MM.1S (cell line): ENCODE data around the gene SLA2.

Source experiments
- DNase-seq: peaks from one replicate; pipeline ENCODE4 v3.0.0-alpha.2; 2015
- H2AFZ ChIP-seq: fragments of 300-600 bp; sonication (generic); 2 replicates; pipeline ENCODE4 v1.6.0; 2016; ENCODE audit warnings: antibody characterized with exemption, low read length
- H3F3A ChIP-seq: fragments of 300-600 bp; sonication (generic); 2 replicates; pipeline ENCODE4 v1.6.1; 2016; ENCODE audit warnings: mild to moderate bottlenecking, antibody characterized with exemption, low read length, moderate library complexity, mixed read lengths; ENCODE audit not compliant: insufficient read depth
- H3K27ac ChIP-seq: fragments of 300-600 bp; sonication (generic); 2 replicates; pipeline ENCODE4 v1.5.1; 2016; ENCODE audit warnings: mild to moderate bottlenecking, low read length
- H3K27me3 ChIP-seq: fragments of 300-600 bp; sonication (generic); replicated peaks from 2 replicates; pipeline ENCODE4 v1.6.0; 2016; ENCODE audit warnings: low read length; ENCODE audit not compliant: insufficient read depth
- H3K36me3 ChIP-seq: fragments of 300-600 bp; sonication (generic); replicated peaks from 2 replicates; pipeline ENCODE4 v1.6.1; 2016; ENCODE audit warnings: mild to moderate bottlenecking, low read length, mixed read lengths; ENCODE audit not compliant: insufficient read depth
- H3K4me1 ChIP-seq: fragments of 300-600 bp; sonication (generic); 2 replicates; pipeline ENCODE4 v1.6.1; 2016; ENCODE audit warnings: low read length, mixed read lengths
- H3K4me2 ChIP-seq: fragments of 300-600 bp; sonication (generic); 2 replicates; pipeline ENCODE4 v1.6.0; 2016; ENCODE audit warnings: low read depth, low read length
- H3K4me3 ChIP-seq: fragments of 300-600 bp; sonication (generic); 2 replicates; pipeline ENCODE4 v1.5.1; 2016; ENCODE audit warnings: low read length, mixed read lengths
- H3K79me2 ChIP-seq: fragments of 300-600 bp; sonication (generic); 2 replicates; pipeline ENCODE4 v1.6.1; 2016; ENCODE audit warnings: mixed run types, low read length, mixed read lengths
- H3K9ac ChIP-seq: fragments of 300-600 bp; sonication (generic); 2 replicates; pipeline ENCODE4 v1.6.1; 2016; ENCODE audit warnings: low read length, mixed read lengths
- H3K9me2 ChIP-seq: fragments of 300-600 bp; sonication (generic); replicated peaks from 2 replicates; pipeline ENCODE4 v1.6.1; 2016; ENCODE audit warnings: mild to moderate bottlenecking, low read length, mixed read lengths; ENCODE audit not compliant: insufficient read depth
- H3K9me3 ChIP-seq: fragments of 300-600 bp; sonication (generic); replicated peaks from 2 replicates; pipeline ENCODE4 v1.6.1; 2016; ENCODE audit warnings: mild to moderate bottlenecking, low read length, mixed read lengths; ENCODE audit not compliant: insufficient read depth
- H4K20me1 ChIP-seq: fragments of 300-600 bp; sonication (generic); 2 replicates; pipeline ENCODE4 v1.6.1; 2016; ENCODE audit warnings: mild to moderate bottlenecking, low read length, moderate library complexity, mixed read lengths; ENCODE audit not compliant: insufficient read depth
- EZH2 ChIP-seq: fragments of 300-600 bp; sonication (generic); optimal IDR thresholded peaks from 2 replicates; pipeline ENCODE3; 2017; ENCODE audit warnings: low read depth, mild to moderate bottlenecking, antibody characterized with exemption, low read length, mixed read lengths
- EZH2phosphoT487 ChIP-seq: fragments of 300-600 bp; sonication (generic); IDR thresholded peaks from 2 replicates; pipeline ENCODE4 v1.6.1; 2018; ENCODE audit warnings: antibody characterized with exemption, low read length
- TF ChIP-seq, protein P1 (sequence below): fragments of 300-600 bp; sonication (generic); IDR thresholded peaks from 2 replicates; pipeline ENCODE4 v1.5.1; 2016; ENCODE audit warnings: antibody characterized with exemption, low read length, mixed read lengths

Gene SLA2

DNA sequence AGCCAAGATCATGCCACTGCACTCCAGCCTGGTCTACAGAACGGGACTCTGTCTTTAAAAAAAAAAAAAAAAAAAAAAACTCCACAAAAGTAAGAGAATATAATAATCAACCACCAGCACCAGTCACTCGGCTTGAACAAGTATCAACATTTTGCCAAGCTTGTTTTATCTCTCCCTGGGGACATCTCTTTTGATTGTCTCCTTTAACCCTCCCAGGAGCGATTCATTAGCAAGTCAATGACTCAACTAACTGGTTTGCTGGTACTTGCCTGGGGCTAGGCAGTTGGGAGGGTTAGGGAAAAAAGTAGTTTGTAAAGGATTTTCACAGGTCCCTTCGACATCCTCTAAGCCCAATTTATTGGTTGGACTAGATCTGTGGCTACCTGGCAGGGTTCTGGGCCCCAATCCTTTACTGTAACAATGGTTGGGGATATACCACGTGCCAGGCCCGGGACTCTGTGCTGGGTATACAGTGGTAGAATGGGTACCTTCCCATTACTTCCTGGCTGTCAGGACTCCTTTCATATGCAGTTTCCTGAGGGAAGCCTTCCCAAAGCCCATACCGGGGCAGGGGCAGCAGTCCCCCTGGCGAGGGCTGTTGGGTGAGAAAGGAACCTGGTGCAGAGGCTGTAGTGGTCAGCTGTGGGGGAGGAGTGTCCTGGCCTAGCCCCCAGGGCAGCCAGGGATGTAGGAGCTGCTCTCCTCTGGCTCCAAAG lies 60.4 kb downstream of the SLA2 start:
- H4K20me1 ChIP-seq = no peaks in the 10 kb centered on the region
- no peaks in the 10 kb centered on the region for H3K9me2 ChIP-seq
- H3K27ac ChIP-seq = no peak overlapping the region
- H3K36me3 ChIP-seq = no peaks in the 10 kb centered on the region
- TF ChIP-seq EZH2phosphoT487 = no peak
- TF ChIP-seq, protein P1, sequence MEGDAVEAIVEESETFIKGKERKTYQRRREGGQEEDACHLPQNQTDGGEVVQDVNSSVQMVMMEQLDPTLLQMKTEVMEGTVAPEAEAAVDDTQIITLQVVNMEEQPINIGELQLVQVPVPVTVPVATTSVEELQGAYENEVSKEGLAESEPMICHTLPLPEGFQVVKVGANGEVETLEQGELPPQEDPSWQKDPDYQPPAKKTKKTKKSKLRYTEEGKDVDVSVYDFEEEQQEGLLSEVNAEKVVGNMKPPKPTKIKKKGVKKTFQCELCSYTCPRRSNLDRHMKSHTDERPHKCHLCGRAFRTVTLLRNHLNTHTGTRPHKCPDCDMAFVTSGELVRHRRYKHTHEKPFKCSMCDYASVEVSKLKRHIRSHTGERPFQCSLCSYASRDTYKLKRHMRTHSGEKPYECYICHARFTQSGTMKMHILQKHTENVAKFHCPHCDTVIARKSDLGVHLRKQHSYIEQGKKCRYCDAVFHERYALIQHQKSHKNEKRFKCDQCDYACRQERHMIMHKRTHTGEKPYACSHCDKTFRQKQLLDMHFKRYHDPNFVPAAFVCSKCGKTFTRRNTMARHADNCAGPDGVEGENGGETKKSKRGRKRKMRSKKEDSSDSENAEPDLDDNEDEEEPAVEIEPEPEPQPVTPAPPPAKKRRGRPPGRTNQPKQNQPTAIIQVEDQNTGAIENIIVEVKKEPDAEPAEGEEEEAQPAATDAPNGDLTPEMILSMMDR = no peak
- TF ChIP-seq EZH2 = no peak
- no peak for DNase-seq
- H3K79me2 ChIP-seq = peaks cover 4% of the 10 kb centered on the region; the same call in 1 of the 2 replicates
- no peak overlapping the region for H3K9ac ChIP-seq
- H3K4me3 ChIP-seq = no peak overlapping the region
- no peaks in the 10 kb centered on the region for H3K27me3 ChIP-seq
- no peaks in the 10 kb centered on the region for H3K9me3 ChIP-seq
- no peaks in the 10 kb centered on the region; the same call in 1 of the 2 replicates for H3F3A ChIP-seq
- H2AFZ ChIP-seq = no peak overlapping the region
- no peak overlapping the region for H3K4me2 ChIP-seq
- H3K4me1 ChIP-seq = no peaks in the 10 kb centered on the region

GRCh38 chr20:36584018-36584481 lies 61.9 kb downstream of the SLA2 start:
- Histone ChIP-seq H3K9me3 (no peaks in the 10 kb centered on the region), H3K36me3 (no peaks in the 10 kb centered on the region)

DNA sequence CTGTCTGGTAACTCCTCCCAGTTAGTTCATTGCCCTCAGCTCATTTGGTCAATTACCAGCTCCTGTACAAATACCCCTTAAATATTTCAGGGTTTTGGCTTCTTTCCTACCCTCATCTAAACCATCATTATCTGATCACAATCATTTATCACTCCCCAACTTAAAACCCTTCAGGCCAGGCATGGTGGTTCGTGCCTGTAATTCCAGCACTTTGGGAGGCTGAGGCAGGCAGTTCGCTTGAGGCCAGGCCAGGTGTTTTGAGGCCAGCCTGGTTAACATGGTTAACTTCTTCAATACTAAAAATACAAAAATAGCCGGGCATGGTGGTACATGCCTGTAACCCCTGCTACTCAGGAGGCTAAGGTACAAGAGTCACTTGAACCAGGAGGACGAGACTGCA lies 63.2 kb downstream of the SLA2 start:
- Histone ChIP-seq H2AFZ (no peak overlapping the region), H3K4me2 (no peak overlapping the region), H3K4me3 (no peak overlapping the region), H3F3A (no peaks in the 10 kb centered on the region; the same call in 1 of the 2 replicates), H3K27me3 (no peaks in the 10 kb centered on the region), H3K9me2 (no peaks in the 10 kb centered on the region), H3K9ac (no peak overlapping the region), H3K4me1 (no peaks in the 10 kb centered on the region), H3K79me2 (peaks cover 24% of the 10 kb centered on the region), H4K20me1 (no peaks in the 10 kb centered on the region), H3K36me3 (no peaks in the 10 kb centered on the region), H3K9me3 (no peaks in the 10 kb centered on the region), H3K27ac (no peak overlapping the region)
- DNase-seq = no peak
- TF ChIP-seq EZH2phosphoT487 (no peak), EZH2 (no peak)
- TF ChIP-seq, protein P1 = no peak

More at GRCh38 chr20:36584018-36584481, 61.9 kb downstream of the SLA2 start:
- H3K4me1 ChIP-seq = no peaks in the 10 kb centered on the region
- no peaks in the 10 kb centered on the region; the same call in 1 of the 2 replicates for H3F3A ChIP-seq
- H3K9me2 ChIP-seq = no peaks in the 10 kb centered on the region
- no peak overlapping the region for H3K9ac ChIP-seq
- no peaks in the 10 kb centered on the region for H3K27me3 ChIP-seq
- DNase-seq = no peak
- H3K4me2 ChIP-seq = no peak overlapping the region
- H3K27ac ChIP-seq = no peak overlapping the region
- peaks cover 13% of the 10 kb centered on the region for H3K79me2 ChIP-seq
- no peak overlapping the region for H2AFZ ChIP-seq
- TF ChIP-seq, protein P1 = no peak
- TF ChIP-seq EZH2 (no peak), EZH2phosphoT487 (no peak)
- no peaks in the 10 kb centered on the region for H4K20me1 ChIP-seq
- H3K4me3 ChIP-seq = no peak overlapping the region
